Immature natural killer cell (primary cell): ENCODE results near the gene MAPK10. TPM values are rescaled to one million over a fixed set of nuclear protein-coding genes. Genes with fewer than 3 reads are reported as not detected.
"Not testable (repeated sequence)": the region's sequence is repeated elsewhere in the genome, so short reads cannot be mapped to it uniquely, and the experiment has no call there.

Experiments used
- DNase-seq, 3 donors: peaks; one replicate each; pipeline ENCODE4 v3.0.0; 2022; ENCODE audit warnings: mixed read lengths in 1 of 3
- H3K27ac Mint-ChIP-seq, 6 donors: one replicate each; pipeline ENCODE4 v1.8.0; 2020; ENCODE audit warnings: mixed read lengths in 6 of 6, mild to moderate bottlenecking in 5 of 6, inconsistent platforms in 4 of 6, moderate library complexity in 3 of 6
- H3K27me3 Mint-ChIP-seq, 3 donors: one replicate each; pipeline ENCODE4 v1.8.0; 2020 to 2021; ENCODE audit warnings: low read depth in 3 of 3, mild to moderate bottlenecking in 3 of 3, mixed read lengths in 3 of 3, moderate library complexity in 3 of 3, inconsistent platforms in 1 of 3
- H3K36me3 Mint-ChIP-seq, 3 donors: one replicate each; pipeline ENCODE4 v1.8.0; 2020; ENCODE audit warnings: mixed read lengths in 3 of 3, inconsistent platforms in 2 of 3, mild to moderate bottlenecking in 2 of 3
- H3K4me1 Mint-ChIP-seq, 2 donors: one replicate each; pipeline ENCODE4 v1.8.0; 2020; ENCODE audit warnings: inconsistent platforms in 2 of 2, mild to moderate bottlenecking in 2 of 2, mixed read lengths in 2 of 2, moderate library complexity in 1 of 2
- H3K4me3 Mint-ChIP-seq, 5 donors: one replicate each; pipeline ENCODE4 v1.8.0; 2020; ENCODE audit warnings: mild to moderate bottlenecking in 5 of 5, mixed read lengths in 5 of 5, inconsistent platforms in 3 of 5, moderate library complexity in 3 of 5
- H3K9me3 Mint-ChIP-seq, 6 donors: one replicate each; pipeline ENCODE4 v1.8.0; 2020; ENCODE audit warnings: mild to moderate bottlenecking in 6 of 6, mixed read lengths in 6 of 6, inconsistent platforms in 4 of 6, moderate library complexity in 3 of 6
- polyA plus RNA-seq, 3 donors: library from polyadenylated mRNA; unstranded; fragments of 300-500 nt; fragmentation: Illumina TruSeq; gene quantifications; one replicate each; pipeline ENCODE4 v1.2.3, GENCODE V29; 2021

MAPK10 gene
- polyA plus RNA-seq, 3 donors from 2014 or later = not detected

DNA sequence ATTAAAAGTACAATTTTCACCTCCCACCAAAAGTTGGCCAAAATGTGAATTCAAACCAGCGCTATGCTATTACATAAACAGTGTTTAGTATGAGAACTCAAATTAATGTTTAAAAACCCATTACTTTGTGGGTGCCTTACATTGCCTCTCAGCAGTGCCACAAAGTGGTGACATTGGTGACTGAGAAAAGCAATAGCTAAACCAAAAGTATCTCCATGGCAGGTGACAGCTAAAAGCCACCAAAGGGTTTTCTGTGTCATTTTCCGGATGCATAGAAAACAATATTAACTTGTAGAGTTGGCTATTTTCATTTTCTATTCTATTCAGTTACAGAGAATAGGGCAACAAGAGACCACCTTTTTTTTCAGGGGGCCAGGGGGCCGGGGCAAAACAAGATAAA lies 261.2 kb downstream of the MAPK10 start:
- H3K9me3 Mint-ChIP-seq = peaks cover 0 to 21% (median 4%) of the 10 kb centered on the region in 6 donors
- no peak overlapping the region for H3K4me3 Mint-ChIP-seq
- no peaks in the 10 kb centered on the region for H3K27me3 Mint-ChIP-seq
- no peak overlapping the region for H3K27ac Mint-ChIP-seq
- no peak for DNase-seq
- no peaks in the 10 kb centered on the region for H3K4me1 Mint-ChIP-seq
- H3K36me3 Mint-ChIP-seq = no peaks in the 10 kb centered on the region

DNA sequence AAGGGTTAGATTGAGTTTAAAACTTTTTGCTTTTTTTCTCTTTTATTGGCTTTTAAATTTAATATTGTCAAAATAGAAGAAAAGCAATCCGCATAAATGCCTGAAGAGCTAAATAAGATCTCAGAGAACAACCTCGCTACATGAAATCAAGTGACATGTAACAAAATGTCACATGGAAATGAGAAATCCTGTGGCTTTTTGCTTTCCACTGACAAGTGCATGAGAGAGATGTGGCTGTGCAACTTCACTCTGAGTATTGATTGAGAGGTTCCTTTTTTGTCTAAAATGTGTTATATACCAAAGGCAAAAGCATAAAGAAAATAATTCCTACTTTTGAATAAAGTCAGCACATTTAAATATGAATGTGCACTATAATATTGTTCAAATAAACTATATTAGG lies 263.5 kb downstream of the MAPK10 start:
- H3K9me3 Mint-ChIP-seq = peaks cover 0 to 17% (median 4%) of the 10 kb centered on the region in 6 donors
- no peaks in the 10 kb centered on the region for H3K36me3 Mint-ChIP-seq
- H3K4me1 Mint-ChIP-seq = no peaks in the 10 kb centered on the region
- no peak overlapping the region for H3K4me3 Mint-ChIP-seq
- no peak overlapping the region for H3K27ac Mint-ChIP-seq
- no peak for DNase-seq
- H3K27me3 Mint-ChIP-seq = no peaks in the 10 kb centered on the region

DNA sequence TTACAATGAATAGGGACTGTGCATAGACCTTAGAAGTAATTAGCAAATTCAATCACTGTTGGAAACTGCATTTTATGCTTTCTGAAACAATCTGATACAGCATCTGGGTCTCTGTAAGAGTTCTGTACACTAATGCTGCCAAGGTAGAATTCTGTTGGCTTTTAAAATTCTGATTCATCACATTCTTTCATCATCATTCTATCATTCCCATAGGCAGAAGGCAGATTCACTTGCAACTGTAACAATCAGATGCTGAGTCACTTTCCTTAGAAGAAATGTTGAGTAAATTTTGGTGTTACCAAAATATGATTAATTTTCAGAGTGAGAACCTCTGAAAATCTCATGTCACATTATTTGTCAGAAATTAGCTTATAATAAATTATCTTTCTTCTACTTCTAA lies 267.2 kb downstream of the MAPK10 start:
- Mint-ChIP-seq H3K36me3 (no peaks in the 10 kb centered on the region), H3K4me3 (no peak overlapping the region), H3K27me3 (peaks cover 0 to 2% (median 0%) of the 10 kb centered on the region in 3 donors), H3K27ac (no peak overlapping the region), H3K9me3 (peaks cover 0 to 17% (median 3%) of the 10 kb centered on the region in 6 donors), H3K4me1 (no peaks in the 10 kb centered on the region)
- DNase-seq = no peak

DNA sequence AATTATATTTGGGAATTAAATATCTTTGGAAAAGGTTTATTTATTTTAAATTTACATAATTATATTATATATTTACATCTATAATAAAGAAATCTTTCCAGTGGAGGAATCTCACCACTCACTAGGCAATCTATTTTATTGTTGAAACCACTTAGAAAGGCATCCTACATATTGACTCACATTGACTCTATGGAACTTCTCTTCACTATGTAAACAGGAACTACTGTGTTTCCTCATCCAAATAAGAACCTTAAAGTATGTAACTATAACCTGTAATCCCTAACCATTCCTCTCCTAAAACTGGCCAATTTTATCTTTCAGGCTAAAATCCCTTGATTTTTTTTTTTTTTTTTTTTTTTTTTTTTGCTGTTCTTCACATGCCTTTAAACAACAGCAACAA lies 268.7 kb downstream of the MAPK10 start:
- no peaks in the 10 kb centered on the region for H3K36me3 Mint-ChIP-seq
- no peaks in the 10 kb centered on the region for H3K4me1 Mint-ChIP-seq
- H3K4me3 Mint-ChIP-seq = no peak overlapping the region
- H3K27me3 Mint-ChIP-seq = peaks cover 0 to 2% (median 0%) of the 10 kb centered on the region in 3 donors
- no peak for DNase-seq
- H3K9me3 Mint-ChIP-seq = peaks cover 0 to 17% (median 2%) of the 10 kb centered on the region in 6 donors
- H3K27ac Mint-ChIP-seq = no peak overlapping the region

GRCh38 chr4:86089781-86090323 lies 270.0 kb downstream of the MAPK10 start:
- H3K36me3 Mint-ChIP-seq = no peaks in the 10 kb centered on the region
- no peak overlapping the region for H3K27ac Mint-ChIP-seq
- peaks cover 0 to 26% (median 5%) of the 10 kb centered on the region in 6 donors for H3K9me3 Mint-ChIP-seq
- H3K4me3 Mint-ChIP-seq = no peak overlapping the region
- no peak for DNase-seq
- peaks cover 0 to 2% (median 0%) of the 10 kb centered on the region in 3 donors for H3K27me3 Mint-ChIP-seq
- H3K4me1 Mint-ChIP-seq = no peaks in the 10 kb centered on the region

DNA sequence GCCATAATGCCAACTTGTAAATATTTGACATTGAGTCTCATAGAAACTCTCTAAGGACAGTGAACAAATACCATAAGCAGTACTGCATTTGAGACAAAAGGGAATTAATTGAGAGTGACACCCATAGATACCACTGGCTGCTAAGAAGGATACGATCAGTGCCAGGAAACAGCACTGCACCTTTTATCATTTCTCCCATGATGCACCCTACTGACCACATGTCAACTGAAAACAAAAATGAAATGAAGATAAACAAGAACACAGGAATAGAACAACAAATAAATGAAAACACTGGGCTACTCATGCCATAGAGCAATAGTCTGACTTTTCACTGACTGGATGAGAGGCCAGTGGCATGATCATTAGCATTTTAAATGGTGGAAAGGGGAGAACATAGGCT lies 270.8 kb downstream of the MAPK10 start:
- H3K27ac Mint-ChIP-seq = no peak overlapping the region
- no peaks in the 10 kb centered on the region for H3K4me1 Mint-ChIP-seq
- H3K27me3 Mint-ChIP-seq = peaks cover 0 to 4% (median 0%) of the 10 kb centered on the region in 3 donors
- H3K9me3 Mint-ChIP-seq = peaks cover 2 to 25% (median 6%) of the 10 kb centered on the region in 6 donors
- H3K4me3 Mint-ChIP-seq = no peak overlapping the region
- no peaks in the 10 kb centered on the region for H3K36me3 Mint-ChIP-seq
- DNase-seq = no peak

- H3K27ac Mint-ChIP-seq, H3K9me3 Mint-ChIP-seq, DNase-seq, H3K27me3 Mint-ChIP-seq, H3K36me3 Mint-ChIP-seq, H3K4me3 Mint-ChIP-seq, H3K4me1 Mint-ChIP-seq: not testable (repeated sequence)
These were observed 284.1 kb downstream of the MAPK10 start for GRCh38 chr4:86075796-86076195.

GRCh38 chr4:86060341-86060740 lies 299.5 kb downstream of the MAPK10 start:
- DNase-seq = no peak
- H3K4me1 Mint-ChIP-seq = no peaks in the 10 kb centered on the region
- no peak overlapping the region for H3K4me3 Mint-ChIP-seq
- H3K9me3 Mint-ChIP-seq = peaks cover 3 to 21% (median 14%) of the 10 kb centered on the region in 6 donors
- no peak overlapping the region for H3K27ac Mint-ChIP-seq
- no peaks in the 10 kb centered on the region for H3K36me3 Mint-ChIP-seq
- H3K27me3 Mint-ChIP-seq = peaks cover 0 to 3% (median 0%) of the 10 kb centered on the region in 3 donors

GRCh38 chr4:86058621-86059020 lies 301.2 kb downstream of the MAPK10 start:
- Mint-ChIP-seq H3K27me3 (peaks cover 0 to 3% (median 0%) of the 10 kb centered on the region in 3 donors), H3K9me3 (peaks cover 3 to 20% (median 11%) of the 10 kb centered on the region in 6 donors), H3K36me3 (no peaks in the 10 kb centered on the region), H3K4me3 (no peak overlapping the region), H3K27ac (no peak overlapping the region), H3K4me1 (no peaks in the 10 kb centered on the region)
- no peak for DNase-seq

DNA sequence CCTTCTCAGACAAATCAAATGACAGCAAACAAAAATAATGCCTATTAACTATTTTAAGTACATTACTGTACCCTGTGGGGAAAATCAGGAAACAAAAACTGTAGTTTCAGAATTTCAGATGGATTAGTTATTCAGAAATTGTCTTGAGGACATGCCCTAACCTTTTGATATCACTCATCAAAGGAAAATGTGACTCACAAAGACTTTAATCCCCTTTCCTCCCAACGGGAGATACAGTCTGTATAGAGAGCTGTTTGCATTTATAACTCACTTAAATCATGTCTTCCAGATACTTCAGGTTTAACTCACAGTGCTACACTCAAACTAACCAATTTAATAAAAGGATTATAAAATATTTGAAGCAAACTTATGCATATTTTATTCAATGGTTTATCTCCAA lies 304.0 kb downstream of the MAPK10 start:
- Mint-ChIP-seq H3K36me3 (no peaks in the 10 kb centered on the region), H3K4me1 (no peaks in the 10 kb centered on the region), H3K27ac (no peak overlapping the region), H3K27me3 (peaks cover 0 to 3% (median 0%) of the 10 kb centered on the region in 3 donors), H3K4me3 (no peak overlapping the region), H3K9me3 (peaks cover 3 to 21% (median 7%) of the 10 kb centered on the region in 6 donors)
- no peak for DNase-seq

DNA sequence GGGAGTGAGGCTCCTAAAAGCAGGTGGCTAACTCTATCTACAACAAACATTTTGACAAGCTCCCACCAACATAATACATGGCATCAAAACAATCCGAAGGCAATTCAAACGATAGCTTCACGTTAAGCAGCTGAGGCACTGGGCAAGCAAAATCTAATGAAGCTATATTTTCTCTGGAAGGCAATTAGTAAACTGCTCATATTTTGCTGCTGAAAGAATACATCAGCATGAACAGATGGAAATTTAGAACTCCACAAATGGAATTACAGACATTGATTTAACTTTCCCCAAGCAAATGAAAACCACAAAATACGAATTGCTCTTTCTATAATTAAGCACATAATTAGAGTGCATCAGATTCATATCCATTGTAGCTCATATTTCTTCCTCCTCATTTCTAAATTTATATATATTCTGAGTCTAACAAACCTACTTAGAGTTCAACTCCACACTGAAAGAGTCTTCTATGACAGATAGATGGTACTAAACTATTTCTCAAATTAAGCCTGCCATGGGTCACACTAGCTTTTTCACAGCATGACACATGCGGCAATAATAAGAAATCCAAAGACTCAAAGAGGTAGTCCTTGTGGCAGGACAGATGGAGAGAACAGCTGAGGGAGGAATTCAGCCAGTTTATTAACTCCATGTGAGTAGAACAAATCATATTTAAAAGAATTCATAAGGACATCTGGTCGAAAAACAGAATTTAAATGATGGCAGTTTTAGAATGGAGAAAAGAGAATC lies 305.4 kb downstream of the MAPK10 start:
- Mint-ChIP-seq H3K9me3 (peaks cover 0 to 17% (median 2%) of the 10 kb centered on the region in 6 donors), H3K4me3 (no peak overlapping the region), H3K36me3 (no peaks in the 10 kb centered on the region), H3K27ac (no peak overlapping the region), H3K4me1 (no peaks in the 10 kb centered on the region), H3K27me3 (peaks cover 0 to 4% (median 0%) of the 10 kb centered on the region in 3 donors)
- no peak for DNase-seq

DNA sequence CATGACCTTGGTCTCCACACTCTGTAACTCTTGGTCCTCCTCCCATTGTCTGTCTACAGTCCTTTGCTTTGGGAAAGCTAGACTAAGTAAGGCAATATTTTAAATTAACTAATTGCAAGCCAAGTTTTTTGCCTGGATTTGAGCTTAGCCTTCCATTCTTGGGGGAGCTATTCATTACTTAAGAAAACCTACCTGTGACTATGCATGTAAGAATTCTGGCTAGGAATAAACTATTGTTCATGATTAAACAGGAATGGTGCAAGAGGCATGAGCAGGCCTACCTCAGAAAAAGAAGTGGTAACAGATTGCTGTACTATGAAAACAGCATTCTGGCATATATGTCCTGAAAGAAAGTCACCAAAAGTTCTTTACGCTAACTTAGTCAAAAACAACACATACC lies 309.4 kb downstream of the MAPK10 start:
- DNase-seq = no peak
- Mint-ChIP-seq H3K9me3 (peaks cover 0 to 6% (median under 1%) of the 10 kb centered on the region in 6 donors), H3K36me3 (no peaks in the 10 kb centered on the region), H3K27ac (no peak overlapping the region), H3K4me3 (no peak overlapping the region), H3K27me3 (peaks cover 0 to 2% (median 0%) of the 10 kb centered on the region in 3 donors), H3K4me1 (no peaks in the 10 kb centered on the region)

- H3K4me3 Mint-ChIP-seq = no peak overlapping the region
- no peak overlapping the region for H3K27ac Mint-ChIP-seq
- no peaks in the 10 kb centered on the region for H3K4me1 Mint-ChIP-seq
- peaks cover 0 to 2% (median 0%) of the 10 kb centered on the region in 3 donors for H3K27me3 Mint-ChIP-seq
- peaks cover 0 to 6% (median 3%) of the 10 kb centered on the region in 6 donors for H3K9me3 Mint-ChIP-seq
- no peaks in the 10 kb centered on the region for H3K36me3 Mint-ChIP-seq
- no peak for DNase-seq
These were observed 311.4 kb downstream of the MAPK10 start for GRCh38 chr4:86048426-86048825.

DNA sequence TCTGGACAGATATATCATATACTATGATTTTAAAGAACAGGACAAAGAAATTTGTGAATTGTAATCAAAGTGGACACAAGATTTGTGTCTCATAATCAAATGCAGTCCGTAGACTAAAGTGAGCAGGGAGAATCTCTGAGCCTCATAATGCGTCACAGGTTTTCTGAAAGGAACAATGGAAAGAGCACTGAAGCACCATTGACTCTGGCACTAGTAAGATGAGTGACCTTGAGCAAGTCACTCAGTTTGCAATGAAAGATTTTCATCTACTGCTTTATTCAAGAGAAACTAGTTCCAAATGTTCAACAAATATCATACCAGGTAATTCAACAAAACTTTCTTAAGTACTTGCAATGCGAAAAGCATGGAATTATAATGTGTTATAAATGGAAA lies 315.3 kb downstream of the MAPK10 start:
- Mint-ChIP-seq H3K4me1 (no peaks in the 10 kb centered on the region), H3K36me3 (no peaks in the 10 kb centered on the region), H3K27ac (no peak overlapping the region), H3K27me3 (peaks cover 0 to 1% (median 1%) of the 10 kb centered on the region in 3 donors), H3K4me3 (no peak overlapping the region), H3K9me3 (peaks cover 0 to 6% (median 3%) of the 10 kb centered on the region in 6 donors)
- no peak for DNase-seq
